ENCODE measurements around the gene IGF1.

IGF1 gene

GRCh38 chr12:102478405-102479098, 1.8 kb downstream of the IGF1 start:
- no peak overlapping the region for H3K4me3 ChIP-seq (ENCODE audit: extremely low read depth, insufficient read depth, low read length, poor library complexity, severe bottlenecking)
- 68 to 87% methylated on average over 2 to 3 of the region's 4 CpGs for WGBS, 2 experiments (ENCODE audit: insufficient coverage in 2 of 2)
- H3K9me3 ChIP-seq (ENCODE audit: control insufficient read depth, low read length): no peaks in the 10 kb centered on the region
- H3K27ac ChIP-seq (ENCODE audit: low read depth, low read length, severe bottlenecking): no peak overlapping the region
- H3K36me3 ChIP-seq (ENCODE audit: control insufficient read depth, insufficient read depth, low read length): no peaks in the 10 kb centered on the region
- peaks cover 26% of the 10 kb centered on the region for H3K4me1 ChIP-seq (ENCODE audit: control insufficient read depth, insufficient read depth, low read length, poor library complexity, severe bottlenecking)

- no peaks in the 10 kb centered on the region for H3K36me3 ChIP-seq (ENCODE audit: control insufficient read depth, insufficient read depth, low read length)
- H3K9me3 ChIP-seq (ENCODE audit: control insufficient read depth, low read length): no peaks in the 10 kb centered on the region
- peaks cover 19% of the 10 kb centered on the region for H3K4me1 ChIP-seq (ENCODE audit: control insufficient read depth, insufficient read depth, low read length, poor library complexity, severe bottlenecking)
- no peak overlapping the region for H3K27ac ChIP-seq (ENCODE audit: low read depth, low read length, severe bottlenecking)
- no peak overlapping the region for H3K4me3 ChIP-seq (ENCODE audit: extremely low read depth, insufficient read depth, low read length, poor library complexity, severe bottlenecking)
- 87 to 95% methylated on average over 6 to 8 of the region's 9 CpGs for WGBS, 2 experiments (ENCODE audit: insufficient coverage in 2 of 2)
Observed at GRCh38 chr12:102475355-102475754, 5.0 kb downstream of the IGF1 start.

GRCh38 chr12:102474438-102475064, 5.8 kb downstream of the IGF1 start:
- H3K36me3 ChIP-seq (ENCODE audit: control insufficient read depth, insufficient read depth, low read length): no peaks in the 10 kb centered on the region
- 86 to 88% methylated on average over 2 to 3 of the region's 3 CpGs for WGBS, 2 experiments (ENCODE audit: insufficient coverage in 2 of 2)
- H3K4me3 ChIP-seq (ENCODE audit: extremely low read depth, insufficient read depth, low read length, poor library complexity, severe bottlenecking): no peak overlapping the region
- no peaks in the 10 kb centered on the region for H3K9me3 ChIP-seq (ENCODE audit: control insufficient read depth, low read length)
- H3K4me1 ChIP-seq (ENCODE audit: control insufficient read depth, insufficient read depth, low read length, poor library complexity, severe bottlenecking): peaks cover 17% of the 10 kb centered on the region
- H3K27ac ChIP-seq (ENCODE audit: low read depth, low read length, severe bottlenecking): peak overlapping the region; percentile 32

- no peak overlapping the region for H3K4me3 ChIP-seq (ENCODE audit: extremely low read depth, insufficient read depth, low read length, poor library complexity, severe bottlenecking)
- H3K36me3 ChIP-seq (ENCODE audit: control insufficient read depth, insufficient read depth, low read length): no peaks in the 10 kb centered on the region
- H3K4me1 ChIP-seq (ENCODE audit: control insufficient read depth, insufficient read depth, low read length, poor library complexity, severe bottlenecking): peaks cover 13% of the 10 kb centered on the region
- WGBS, 2 experiments (ENCODE audit: insufficient coverage in 2 of 2): no CpG with 5 or more reads among the region's 1 CpG
- H3K9me3 ChIP-seq (ENCODE audit: control insufficient read depth, low read length): no peaks in the 10 kb centered on the region
- no peak overlapping the region for H3K27ac ChIP-seq (ENCODE audit: low read depth, low read length, severe bottlenecking)
Observed at GRCh38 chr12:102472496-102472895, 7.9 kb downstream of the IGF1 start.

GRCh38 chr12:102471556-102471955, 8.8 kb downstream of the IGF1 start:
- no peak overlapping the region for H3K27ac ChIP-seq (ENCODE audit: low read depth, low read length, severe bottlenecking)
- no CpG with 5 or more reads among the region's 2 CpGs for WGBS, 2 experiments (ENCODE audit: insufficient coverage in 2 of 2)
- peaks cover 13% of the 10 kb centered on the region for H3K4me1 ChIP-seq (ENCODE audit: control insufficient read depth, insufficient read depth, low read length, poor library complexity, severe bottlenecking)
- H3K36me3 ChIP-seq (ENCODE audit: control insufficient read depth, insufficient read depth, low read length): no peaks in the 10 kb centered on the region
- H3K9me3 ChIP-seq (ENCODE audit: control insufficient read depth, low read length): no peaks in the 10 kb centered on the region
- H3K4me3 ChIP-seq (ENCODE audit: extremely low read depth, insufficient read depth, low read length, poor library complexity, severe bottlenecking): no peak overlapping the region

- no peaks in the 10 kb centered on the region for H3K9me3 ChIP-seq (ENCODE audit: control insufficient read depth, low read length)
- H3K4me3 ChIP-seq (ENCODE audit: extremely low read depth, insufficient read depth, low read length, poor library complexity, severe bottlenecking): no peak overlapping the region
- 80 to 94% methylated on average over 2 of the region's 3 CpGs for WGBS, 2 experiments (ENCODE audit: insufficient coverage in 2 of 2)
- H3K36me3 ChIP-seq (ENCODE audit: control insufficient read depth, insufficient read depth, low read length): no peaks in the 10 kb centered on the region
- no peak overlapping the region for H3K27ac ChIP-seq (ENCODE audit: low read depth, low read length, severe bottlenecking)
- peaks cover 13% of the 10 kb centered on the region for H3K4me1 ChIP-seq (ENCODE audit: control insufficient read depth, insufficient read depth, low read length, poor library complexity, severe bottlenecking)
Observed at GRCh38 chr12:102470945-102471344, 9.4 kb downstream of the IGF1 start.

- Histone ChIP-seq H3K4me1 (ENCODE audit: control insufficient read depth, insufficient read depth, low read length, poor library complexity, severe bottlenecking) (no peaks in the 10 kb centered on the region), H3K27ac (ENCODE audit: low read depth, low read length, severe bottlenecking) (no peak overlapping the region), H3K36me3 (ENCODE audit: control insufficient read depth, insufficient read depth, low read length) (no peaks in the 10 kb centered on the region), H3K4me3 (ENCODE audit: extremely low read depth, insufficient read depth, low read length, poor library complexity, severe bottlenecking) (no peak overlapping the region), H3K9me3 (ENCODE audit: control insufficient read depth, low read length) (no peaks in the 10 kb centered on the region)
- WGBS, 2 experiments (ENCODE audit: insufficient coverage in 2 of 2): 89 to 95% methylated on average over 5 of the region's 5 CpGs
Observed at GRCh38 chr12:102468261-102468915, 12.0 kb downstream of the IGF1 start.

GRCh38 chr12:102465762-102466560, 14.4 kb downstream of the IGF1 start:
- Histone ChIP-seq H3K9me3 (ENCODE audit: control insufficient read depth, low read length) (no peaks in the 10 kb centered on the region), H3K36me3 (ENCODE audit: control insufficient read depth, insufficient read depth, low read length) (no peaks in the 10 kb centered on the region), H3K27ac (ENCODE audit: low read depth, low read length, severe bottlenecking) (no peak overlapping the region), H3K4me1 (ENCODE audit: control insufficient read depth, insufficient read depth, low read length, poor library complexity, severe bottlenecking) (no peaks in the 10 kb centered on the region), H3K4me3 (ENCODE audit: extremely low read depth, insufficient read depth, low read length, poor library complexity, severe bottlenecking) (no peak overlapping the region)
- 92 to 94% methylated on average over 2 to 5 of the region's 9 CpGs for WGBS, 2 experiments (ENCODE audit: insufficient coverage in 2 of 2)

- no peak overlapping the region for H3K4me3 ChIP-seq (ENCODE audit: extremely low read depth, insufficient read depth, low read length, poor library complexity, severe bottlenecking)
- H3K27ac ChIP-seq (ENCODE audit: low read depth, low read length, severe bottlenecking): no peak overlapping the region
- no peaks in the 10 kb centered on the region for H3K9me3 ChIP-seq (ENCODE audit: control insufficient read depth, low read length)
- H3K4me1 ChIP-seq (ENCODE audit: control insufficient read depth, insufficient read depth, low read length, poor library complexity, severe bottlenecking): no peaks in the 10 kb centered on the region
- H3K36me3 ChIP-seq (ENCODE audit: control insufficient read depth, insufficient read depth, low read length): no peaks in the 10 kb centered on the region
- 89 to 94% methylated on average over 2 of the region's 2 CpGs for WGBS, 2 experiments (ENCODE audit: insufficient coverage in 2 of 2)
Observed at GRCh38 chr12:102463659-102464249, 16.6 kb downstream of the IGF1 start.

GRCh38 chr12:102462795-102463465, 17.4 kb downstream of the IGF1 start:
- no peak overlapping the region for H3K4me3 ChIP-seq (ENCODE audit: extremely low read depth, insufficient read depth, low read length, poor library complexity, severe bottlenecking)
- 86 to 88% methylated on average over 1 to 5 of the region's 8 CpGs for WGBS, 2 experiments (ENCODE audit: insufficient coverage in 2 of 2)
- no peaks in the 10 kb centered on the region for H3K4me1 ChIP-seq (ENCODE audit: control insufficient read depth, insufficient read depth, low read length, poor library complexity, severe bottlenecking)
- no peak overlapping the region for H3K27ac ChIP-seq (ENCODE audit: low read depth, low read length, severe bottlenecking)
- H3K36me3 ChIP-seq (ENCODE audit: control insufficient read depth, insufficient read depth, low read length): no peaks in the 10 kb centered on the region
- no peaks in the 10 kb centered on the region for H3K9me3 ChIP-seq (ENCODE audit: control insufficient read depth, low read length)
